Measurements from ENCODE around the gene WASF2. TPM values are rescaled to one million over a fixed set of nuclear protein-coding genes. Genes with fewer than 3 reads are reported as not detected.
"Not testable (repeated sequence)": the region's sequence is repeated elsewhere in the genome, so short reads cannot be mapped to it uniquely, and the experiment has no call there.

WASF2 gene
- total RNA-seq, 1 donor from 2014 or later = 51.2 TPM

DNA sequence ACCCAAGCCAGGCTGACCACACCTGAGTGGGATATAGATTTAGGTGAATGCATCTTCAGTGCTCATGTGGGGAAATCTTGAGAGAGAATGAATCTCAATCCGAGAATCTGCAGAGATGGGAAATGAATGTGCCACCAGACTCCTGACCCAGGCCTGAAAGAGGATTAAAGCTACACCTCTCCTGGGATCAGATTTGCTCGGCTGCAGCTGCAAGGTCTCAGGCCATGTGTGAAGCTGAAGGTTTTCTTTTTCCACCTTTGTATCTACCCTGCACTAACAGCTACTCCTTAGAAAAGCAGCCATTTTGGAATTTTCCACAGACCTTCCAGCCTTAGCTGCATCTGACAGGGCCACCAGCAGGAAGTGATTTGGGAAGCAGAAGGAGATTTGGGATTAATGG is 79.3 kb downstream of the WASF2 start:
- Histone ChIP-seq H3K4me3 (no peak overlapping the region), H3K9me3 (replicated peaks) (no peaks in the 10 kb centered on the region), H3K4me1 (peaks cover 42% of the 10 kb centered on the region), H3K27ac (replicated peaks) (no peak overlapping the region), H3K36me3 (peaks cover 93% of the 10 kb centered on the region), H3K27me3 (ENCODE audit: low read depth) (no peaks in the 10 kb centered on the region)
- TF ChIP-seq, protein P1, sequence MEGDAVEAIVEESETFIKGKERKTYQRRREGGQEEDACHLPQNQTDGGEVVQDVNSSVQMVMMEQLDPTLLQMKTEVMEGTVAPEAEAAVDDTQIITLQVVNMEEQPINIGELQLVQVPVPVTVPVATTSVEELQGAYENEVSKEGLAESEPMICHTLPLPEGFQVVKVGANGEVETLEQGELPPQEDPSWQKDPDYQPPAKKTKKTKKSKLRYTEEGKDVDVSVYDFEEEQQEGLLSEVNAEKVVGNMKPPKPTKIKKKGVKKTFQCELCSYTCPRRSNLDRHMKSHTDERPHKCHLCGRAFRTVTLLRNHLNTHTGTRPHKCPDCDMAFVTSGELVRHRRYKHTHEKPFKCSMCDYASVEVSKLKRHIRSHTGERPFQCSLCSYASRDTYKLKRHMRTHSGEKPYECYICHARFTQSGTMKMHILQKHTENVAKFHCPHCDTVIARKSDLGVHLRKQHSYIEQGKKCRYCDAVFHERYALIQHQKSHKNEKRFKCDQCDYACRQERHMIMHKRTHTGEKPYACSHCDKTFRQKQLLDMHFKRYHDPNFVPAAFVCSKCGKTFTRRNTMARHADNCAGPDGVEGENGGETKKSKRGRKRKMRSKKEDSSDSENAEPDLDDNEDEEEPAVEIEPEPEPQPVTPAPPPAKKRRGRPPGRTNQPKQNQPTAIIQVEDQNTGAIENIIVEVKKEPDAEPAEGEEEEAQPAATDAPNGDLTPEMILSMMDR (IDR thresholded peaks at IDR 0.05; ENCODE audit: borderline replicate concordance) = no peak
- intact Hi-C loops (cut with micrococcal nuclease) = no loop called here
- DNase-seq = no peak

DNA sequence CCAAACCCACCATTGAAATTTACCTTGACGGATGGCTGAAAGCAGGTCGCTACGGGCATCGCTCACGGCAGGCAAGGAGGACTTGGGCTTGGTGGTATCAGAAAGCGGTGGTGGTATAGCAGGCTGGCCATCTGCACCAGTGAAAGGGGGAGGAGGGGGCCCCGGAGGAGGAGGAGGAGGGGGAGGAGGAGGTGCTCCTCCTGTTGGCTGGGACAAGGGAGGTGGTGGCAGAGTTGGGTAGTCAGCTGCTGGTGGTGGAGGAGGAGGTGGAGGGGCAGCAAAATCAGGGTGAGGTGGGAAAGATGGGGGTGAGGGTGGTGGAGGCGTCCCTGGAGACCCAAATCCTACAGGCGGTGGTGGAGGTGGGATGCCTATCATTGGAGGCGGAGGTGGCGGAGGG is 80.3 kb downstream of the WASF2 start:
- Histone ChIP-seq H3K36me3 (peaks cover 83% of the 10 kb centered on the region), H3K27ac (replicated peaks) (no peak overlapping the region), H3K4me3 (no peak overlapping the region), H3K27me3 (ENCODE audit: low read depth) (no peaks in the 10 kb centered on the region), H3K9me3 (replicated peaks) (no peaks in the 10 kb centered on the region), H3K4me1 (peaks cover 48% of the 10 kb centered on the region)
- TF ChIP-seq, protein P1 (IDR thresholded peaks at IDR 0.05; ENCODE audit: borderline replicate concordance) = no peak
- intact Hi-C loops (cut with micrococcal nuclease) = no loop called here
- DNase-seq = no peak

DNA sequence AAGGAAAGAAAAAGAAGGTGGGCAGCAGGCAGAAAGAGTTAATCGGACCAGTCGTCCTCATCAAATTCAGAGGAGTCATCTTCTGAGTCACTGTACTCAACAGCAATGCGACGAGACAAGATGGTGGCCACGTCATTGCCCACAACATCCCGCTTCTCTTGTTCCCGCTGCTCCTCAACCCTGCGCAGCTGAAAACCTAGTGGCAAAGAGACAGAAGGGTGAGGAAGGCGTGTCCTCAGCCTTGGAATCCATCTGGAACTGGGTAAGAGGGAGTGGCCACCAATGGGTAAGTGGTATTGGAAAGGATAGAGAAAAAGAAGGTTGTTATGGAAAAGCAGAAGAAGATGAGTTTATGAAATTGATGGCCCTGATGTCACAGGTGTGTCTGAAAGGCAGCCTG is 81.8 kb downstream of the WASF2 start:
- Histone ChIP-seq H3K4me3 (no peak overlapping the region), H3K27me3 (ENCODE audit: low read depth) (no peaks in the 10 kb centered on the region), H3K36me3 (peaks cover 68% of the 10 kb centered on the region), H3K27ac (replicated peaks) (peak overlapping the region; percentile 85), H3K4me1 (peaks cover 50% of the 10 kb centered on the region), H3K9me3 (replicated peaks) (no peaks in the 10 kb centered on the region)
- TF ChIP-seq, protein P1 (IDR thresholded peaks at IDR 0.05; ENCODE audit: borderline replicate concordance) = no peak
- intact Hi-C loops (cut with micrococcal nuclease) = no loop called here
- no peak for DNase-seq

DNA sequence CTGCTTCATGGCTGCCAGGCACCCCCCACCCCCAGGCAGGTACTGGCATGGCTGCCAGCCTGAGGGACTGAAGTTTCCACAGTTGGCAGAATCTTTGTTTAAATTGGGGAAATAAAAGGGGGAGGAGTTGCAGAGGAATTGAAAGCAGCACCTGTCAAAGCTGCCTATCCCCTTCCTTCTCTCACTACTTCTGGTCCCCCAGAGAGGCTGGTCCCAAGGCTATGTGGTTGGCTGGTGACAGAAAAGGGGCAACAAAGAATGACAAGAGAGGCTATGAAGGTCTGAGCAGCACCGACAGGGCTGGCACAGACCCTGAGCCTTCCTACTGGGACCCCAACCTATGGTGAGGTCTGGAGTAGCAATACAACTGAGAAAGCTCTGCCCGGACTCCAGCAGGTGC is 83.2 kb downstream of the WASF2 start:
- H3K9me3 ChIP-seq (replicated peaks); DNase-seq; intact Hi-C loops (cut with micrococcal nuclease); H3K27me3 ChIP-seq (ENCODE audit: low read depth); H3K4me3 ChIP-seq: not testable (repeated sequence)
- Histone ChIP-seq H3K36me3 (peaks cover 56% of the 10 kb centered on the region), H3K27ac (replicated peaks) (peak overlapping the region; percentile 85), H3K4me1 (peaks cover 55% of the 10 kb centered on the region)

GRCh38 chr1:27406362-27406680 is 83.6 kb downstream of the WASF2 start:
- H3K4me1 ChIP-seq = peaks cover 60% of the 10 kb centered on the region
- DNase-seq = no peak
- TF ChIP-seq, protein P1 (IDR thresholded peaks at IDR 0.05; ENCODE audit: borderline replicate concordance) = no peak
- peaks cover 52% of the 10 kb centered on the region for H3K36me3 ChIP-seq
- H3K9me3 ChIP-seq (replicated peaks) = no peaks in the 10 kb centered on the region
- H3K4me3 ChIP-seq = no peak overlapping the region
- intact Hi-C loops (cut with micrococcal nuclease) = no loop called here
- no peaks in the 10 kb centered on the region for H3K27me3 ChIP-seq (ENCODE audit: low read depth)
- H3K27ac ChIP-seq (replicated peaks) = peak overlapping the region; percentile 85

DNA sequence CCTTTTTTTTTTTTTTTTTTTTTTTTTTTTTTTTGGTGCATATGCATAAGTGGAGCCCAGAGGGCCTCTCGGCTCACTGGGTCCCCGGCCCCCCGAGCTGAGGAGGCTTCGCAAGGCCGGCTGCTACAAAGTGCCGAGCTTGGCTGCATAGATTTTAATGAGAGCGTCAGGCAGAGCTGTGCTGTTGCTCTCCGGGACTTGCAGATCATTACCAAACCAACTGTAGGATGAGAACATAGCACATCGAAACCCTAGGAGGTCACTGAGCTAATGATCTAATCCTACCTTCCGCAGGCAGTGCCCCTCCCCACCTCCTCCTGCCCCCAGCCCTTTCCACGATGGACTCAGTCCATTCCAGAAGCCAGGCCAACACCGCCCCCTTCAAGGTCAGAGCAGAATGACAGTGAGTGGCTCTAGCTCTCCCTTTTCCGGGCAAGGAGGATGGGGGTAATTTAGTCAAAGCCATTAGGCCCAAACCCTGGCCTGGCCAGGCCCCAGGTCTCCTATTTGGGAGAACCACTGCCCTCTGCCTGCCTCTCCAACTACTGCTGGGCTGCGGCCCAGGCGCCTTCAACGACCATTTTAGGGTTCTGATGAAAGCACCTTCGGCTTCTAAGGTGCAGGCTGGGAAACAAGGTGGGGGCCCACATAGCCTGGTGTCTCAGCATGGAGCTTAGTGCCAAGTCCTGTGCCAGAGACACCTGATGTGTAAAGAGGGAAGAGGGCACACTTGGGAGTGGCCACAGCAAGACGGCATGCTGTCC is 84.2 kb downstream of the WASF2 start:
- Histone ChIP-seq H3K36me3 (peaks cover 46% of the 10 kb centered on the region), H3K27ac (replicated peaks) (peak overlapping the region; percentile 85), H3K4me1 (peaks cover 65% of the 10 kb centered on the region)
- DNase-seq; intact Hi-C loops (cut with micrococcal nuclease); H3K27me3 ChIP-seq (ENCODE audit: low read depth); H3K9me3 ChIP-seq (replicated peaks); H3K4me3 ChIP-seq: not testable (repeated sequence)
- TF ChIP-seq, protein P1 (IDR thresholded peaks at IDR 0.05; ENCODE audit: borderline replicate concordance) = peak; percentile 32
